Epithelial cell of proximal tubule (primary cell): Measurements from ENCODE around the gene TGM2. TPM values are rescaled to one million over a fixed set of nuclear protein-coding genes. Genes with fewer than 3 reads are reported as not detected.

Experiments
- DNase-seq: peaks from one replicate; pipeline ENCODE4 v3.0.0-alpha.2; 2011; ENCODE audit warnings: low read depth
- H3K4me3 ChIP-seq: 2 replicates; pipeline ENCODE4 v1.5.1; 2011; ENCODE audit warnings: low read depth, mild to moderate bottlenecking, low read length
- total RNA-seq: library from RNA; depleted of rRNA; stranded (reverse); fragments of >200 nt; gene quantifications from 2 replicates; pipeline ENCODE4 v1.2.3, GENCODE V29; 2015
- TF ChIP-seq, protein P1 (sequence below): conservative IDR thresholded peaks from 2 replicates; pipeline ENCODE4 v1.5.1; 2012; ENCODE audit warnings: low read depth, mild to moderate bottlenecking, low read length

Gene TGM2
- total RNA-seq, 1 donor from 2014 or later: 150 TPM

- DNase-seq: no peak
- H3K4me3 ChIP-seq: no peak overlapping the region
- TF ChIP-seq, protein P1, sequence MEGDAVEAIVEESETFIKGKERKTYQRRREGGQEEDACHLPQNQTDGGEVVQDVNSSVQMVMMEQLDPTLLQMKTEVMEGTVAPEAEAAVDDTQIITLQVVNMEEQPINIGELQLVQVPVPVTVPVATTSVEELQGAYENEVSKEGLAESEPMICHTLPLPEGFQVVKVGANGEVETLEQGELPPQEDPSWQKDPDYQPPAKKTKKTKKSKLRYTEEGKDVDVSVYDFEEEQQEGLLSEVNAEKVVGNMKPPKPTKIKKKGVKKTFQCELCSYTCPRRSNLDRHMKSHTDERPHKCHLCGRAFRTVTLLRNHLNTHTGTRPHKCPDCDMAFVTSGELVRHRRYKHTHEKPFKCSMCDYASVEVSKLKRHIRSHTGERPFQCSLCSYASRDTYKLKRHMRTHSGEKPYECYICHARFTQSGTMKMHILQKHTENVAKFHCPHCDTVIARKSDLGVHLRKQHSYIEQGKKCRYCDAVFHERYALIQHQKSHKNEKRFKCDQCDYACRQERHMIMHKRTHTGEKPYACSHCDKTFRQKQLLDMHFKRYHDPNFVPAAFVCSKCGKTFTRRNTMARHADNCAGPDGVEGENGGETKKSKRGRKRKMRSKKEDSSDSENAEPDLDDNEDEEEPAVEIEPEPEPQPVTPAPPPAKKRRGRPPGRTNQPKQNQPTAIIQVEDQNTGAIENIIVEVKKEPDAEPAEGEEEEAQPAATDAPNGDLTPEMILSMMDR: no peak
These were observed 38.9 kb upstream of the TGM2 start for GRCh38 chr20:38203981-38204357.

DNA sequence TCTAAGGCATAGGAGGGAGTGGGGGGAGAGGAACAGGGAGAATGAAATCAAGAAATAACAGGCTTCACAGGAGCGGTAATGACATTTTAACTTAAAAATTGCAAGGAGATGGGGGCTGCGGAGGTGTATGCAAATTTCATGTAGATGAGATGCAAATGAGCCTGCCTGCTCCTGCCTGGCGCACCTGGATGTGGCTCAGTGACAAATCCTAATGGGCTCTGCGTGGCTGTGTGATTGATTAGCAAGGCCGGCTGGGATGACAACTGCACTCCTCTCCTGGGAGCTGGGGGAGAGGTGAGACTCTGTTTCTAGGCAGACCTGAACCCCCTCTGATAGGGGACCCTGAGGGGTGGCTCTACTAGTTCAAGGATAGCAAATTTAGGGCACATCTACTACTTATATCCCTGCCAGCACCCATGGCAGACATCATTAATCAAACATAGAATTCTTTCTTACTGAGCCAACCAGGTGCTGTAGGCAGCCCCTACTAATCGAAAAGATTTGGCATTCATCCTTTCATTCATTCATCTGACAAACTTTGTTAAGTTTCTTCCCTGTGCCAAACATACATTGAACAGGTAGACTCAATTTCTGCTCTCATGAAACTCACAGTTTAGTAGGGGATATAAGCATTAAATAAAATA is 38.4 kb upstream of the TGM2 start:
- TF ChIP-seq, protein P1: no peak
- no peak for DNase-seq
- no peak overlapping the region for H3K4me3 ChIP-seq

DNA sequence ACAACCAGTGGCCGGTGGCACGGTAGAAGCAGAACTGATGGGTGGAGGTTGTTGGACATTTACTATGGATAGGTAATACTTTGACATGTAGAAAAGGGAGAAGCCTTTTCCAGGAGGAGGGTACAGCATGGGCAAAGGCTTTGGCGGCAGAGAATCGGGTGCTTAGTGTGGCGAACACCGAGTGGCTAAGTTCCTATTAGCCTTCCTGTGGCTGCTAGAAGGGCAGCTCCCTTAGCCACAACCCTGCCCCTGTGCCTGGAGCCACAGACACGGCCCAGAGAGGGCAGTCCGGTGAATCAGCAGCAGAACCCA is 37.9 kb upstream of the TGM2 start:
- TF ChIP-seq, protein P1: no peak
- no peak overlapping the region for H3K4me3 ChIP-seq
- no peak for DNase-seq

DNA sequence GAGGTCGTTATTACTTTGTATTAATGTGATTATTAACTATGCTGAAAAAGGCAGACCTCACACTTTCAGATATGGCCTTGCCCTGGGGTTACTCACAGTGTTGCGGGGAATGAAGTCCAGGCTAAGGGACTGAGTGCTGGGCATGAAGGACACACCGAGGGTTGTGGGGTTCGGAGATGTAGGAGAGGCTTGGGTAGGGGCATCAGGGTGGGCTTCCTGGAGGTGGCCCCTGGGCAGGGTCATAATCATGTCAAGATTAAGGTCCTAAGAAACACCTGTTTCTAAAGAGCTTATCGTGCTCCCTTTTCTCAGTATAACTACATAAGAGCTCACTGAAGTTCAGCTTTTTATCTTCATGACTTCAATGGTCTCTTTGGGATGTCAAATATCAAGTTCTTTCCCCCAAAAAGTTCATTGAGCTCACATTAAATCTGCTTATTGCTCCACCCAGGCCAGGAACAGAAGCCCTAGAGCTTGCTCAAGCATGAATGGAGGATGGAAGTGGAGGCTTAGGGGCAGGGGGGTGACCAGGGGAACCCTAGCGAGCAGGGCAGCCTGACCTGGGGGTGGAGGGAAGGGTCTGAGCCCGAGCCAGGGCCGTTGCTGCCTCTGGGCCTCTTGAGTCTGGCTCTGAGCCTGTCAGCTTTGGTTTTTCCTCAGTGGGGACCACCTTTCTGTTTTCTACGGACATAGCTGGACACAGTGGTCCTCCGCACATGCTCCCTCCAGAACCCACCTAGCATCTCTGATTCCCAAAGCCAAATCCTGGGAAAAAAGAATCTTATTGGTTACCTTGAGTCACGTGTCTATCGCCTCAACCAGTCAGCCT is 37.3 kb upstream of the TGM2 start:
- H3K4me3 ChIP-seq: no peak overlapping the region
- TF ChIP-seq, protein P1: no peak
- no peak for DNase-seq

GRCh38 chr20:38201356-38201755 is 36.3 kb upstream of the TGM2 start:
- H3K4me3 ChIP-seq: no peak overlapping the region
- TF ChIP-seq, protein P1: no peak
- DNase-seq: no peak

GRCh38 chr20:38200646-38201045 is 35.6 kb upstream of the TGM2 start:
- TF ChIP-seq, protein P1: no peak
- no peak overlapping the region for H3K4me3 ChIP-seq
- DNase-seq: no peak
